HCT116 (cell line): ENCODE data around the gene CHP2. TPM values are rescaled to one million over a fixed set of nuclear protein-coding genes. Genes with fewer than 3 reads are reported as not detected.

Experiments
- ATAC-seq: fragments of 200-7000 bp; cut with Tn5 transposase; 2 replicates; pipeline ENCODE4 v1.9.1; 2020; ENCODE audit warnings: mild to moderate bottlenecking, moderate library complexity
- BruUV-seq: library from RNA; stranded (reverse); fragments of 400-500 nt; replicated peaks from 2 replicates; lab custom pipeline; 2021; lab: Mats Ljungman, UMichigan
- CTCF ChIA-PET: fragments of 300-600 bp; sonication (Branson Sonifier 250); formaldehyde crosslinking; loops from one replicate; lab custom pipeline; 2021; ENCODE audit warnings: antibody characterized with exemption; lab: Charles Lee
- POLR2A ChIA-PET: fragments of 300-600, 350-600 bp; sonication (Branson Sonifier 250); formaldehyde crosslinking; loops from one replicate; lab custom pipeline; 2021; ENCODE audit warnings: antibody characterized with exemption; lab: Charles Lee
- RAD21 ChIA-PET, 2 experiments: fragments of 300-600 bp; sonication (Branson Sonifier 250); formaldehyde crosslinking; loops; one replicate each; lab custom pipeline; 2023; ENCODE audit warnings: low total read pairs in 2 of 2; ENCODE audit not compliant: uncharacterized antibody in 2 of 2, unreplicated experiment in 2 of 2, low non-redundant PET in 1 of 2; lab: Charles Lee
- DNase-seq: peaks from one replicate; pipeline ENCODE4 v3.0.0-alpha.2; 2010; ENCODE audit warnings: low read depth, low spot score
- H2AFZ ChIP-seq: fragments of 200-600 bp; shearing (Covaris generic), sonication (generic); 2 replicates; pipeline ENCODE4 v1.6.1; 2017; ENCODE audit warnings: low read depth, mixed run types, mixed read lengths, antibody characterized with exemption, low read length; ENCODE audit not compliant: poor library complexity, severe bottlenecking
- H3K27ac ChIP-seq: 2 replicates; pipeline ENCODE4 v1.5.1; 2012; ENCODE audit warnings: low read depth, low read length
- H3K27me3 ChIP-seq: fragments of 200-600 bp; sonication (generic); 2 replicates; pipeline ENCODE4 v1.6.1; 2016; ENCODE audit warnings: mixed run types, low read length, mixed read lengths; ENCODE audit not compliant: insufficient read depth
- H3K36me3 ChIP-seq, 2 experiments: fragments of 200-500 bp in 1 of 2; fragments of 200-600 bp in 1 of 2; sonication (Bioruptor generic) in 1 of 2; sonication (generic) in 1 of 2; 2 replicates each; pipeline versions ENCODE4 v1.5.1 to v1.6.1; 2014 to 2016; ENCODE audit warnings: low read length in 2 of 2, inconsistent platforms in 1 of 2, mixed read lengths in 1 of 2, mixed run types in 1 of 2; ENCODE audit not compliant: insufficient read depth in 2 of 2, control insufficient read depth in 1 of 2
- H3K4me1 ChIP-seq, 2 experiments: fragments of 200-600 bp in 1 of 2; sonication (generic) in 1 of 2; 2 replicates each; pipeline versions ENCODE4 v1.5.1 to v1.6.1; 2012 to 2017; ENCODE audit warnings: low read length in 2 of 2, inconsistent platforms in 1 of 2, mild to moderate bottlenecking in 1 of 2, mixed read lengths in 1 of 2, mixed run types in 1 of 2, moderate library complexity in 1 of 2; ENCODE audit not compliant: insufficient read depth in 2 of 2, control insufficient read depth in 1 of 2
- H3K4me2 ChIP-seq: fragments of 200-600 bp; sonication (generic); 2 replicates; pipeline ENCODE4 v1.6.1; 2017; ENCODE audit warnings: mixed run types, low read length, mixed read lengths
- H3K4me3 ChIP-seq, 2 experiments: fragments of 200-600 bp in 1 of 2; sonication (generic) in 1 of 2; replicated peaks in 1 of 2; 2 replicates each; pipeline ENCODE4 v1.5.1; 2011 to 2016; ENCODE audit warnings: low read length in 2 of 2, control low read depth in 1 of 2, low read depth in 1 of 2, mild to moderate bottlenecking in 1 of 2, mixed read lengths in 1 of 2, mixed run types in 1 of 2
- H3K79me2 ChIP-seq: fragments of 200-600 bp; sonication (generic); 2 replicates; pipeline ENCODE4 v1.6.1; 2017; ENCODE audit warnings: mild to moderate bottlenecking, mixed run types, low read length, moderate library complexity, mixed read lengths; ENCODE audit not compliant: insufficient read depth
- H3K9ac ChIP-seq: fragments of 200-600 bp; sonication (generic); 2 replicates; pipeline ENCODE4 v1.6.1; 2016; ENCODE audit warnings: low read length, mixed read lengths
- H3K9me2 ChIP-seq: fragments of 200-600 bp; sonication (generic), shearing (Covaris generic); 2 replicates; pipeline ENCODE4 v1.6.1; 2017; ENCODE audit warnings: mixed run types, mild to moderate bottlenecking, moderate library complexity; ENCODE audit not compliant: insufficient read depth
- H3K9me3 ChIP-seq, 2 experiments: fragments of 200-500 bp in 1 of 2; fragments of 200-600 bp in 1 of 2; sonication (Bioruptor generic) in 1 of 2; sonication (generic) in 1 of 2; 2 replicates each; pipeline ENCODE4 v1.6.1; 2014 to 2017; ENCODE audit warnings: low read length in 2 of 2, mixed read lengths in 2 of 2, inconsistent platforms in 1 of 2, low read depth in 1 of 2, mild to moderate bottlenecking in 1 of 2, mixed run types in 1 of 2, moderate library complexity in 1 of 2; ENCODE audit not compliant: control insufficient read depth in 1 of 2, insufficient read depth in 1 of 2
- H4K20me1 ChIP-seq: fragments of 200-600 bp; sonication (generic), shearing (Covaris generic); 2 replicates; pipeline ENCODE4 v1.6.1; 2017; ENCODE audit warnings: mixed run types, mild to moderate bottlenecking, moderate library complexity; ENCODE audit not compliant: insufficient read depth
- ATF3 ChIP-seq: IDR thresholded peaks from 2 replicates; pipeline ENCODE4 v1.6.1; 2012
- CTCF ChIP-seq, 3 experiments: fragments of 200-600 bp in 1 of 3; sonication (generic) in 1 of 3; IDR thresholded peaks in 2 of 3; conservative IDR thresholded peaks in 1 of 3; 2 replicates each; pipeline ENCODE4 v1.5.1; 2012 to 2017; ENCODE audit warnings: low read depth in 2 of 3, low read length in 2 of 3, antibody characterized with exemption in 1 of 3, borderline replicate concordance in 1 of 3, control low read depth in 1 of 3, mild to moderate bottlenecking in 1 of 3, mixed read lengths in 1 of 3, mixed run types in 1 of 3, moderate library complexity in 1 of 3; ENCODE audit not compliant: insufficient read depth in 1 of 3
- EGR1 ChIP-seq: IDR thresholded peaks from 2 replicates; pipeline ENCODE4 v1.6.1; 2012; ENCODE audit warnings: low read depth
- FOSL1 ChIP-seq: IDR thresholded peaks from 2 replicates; pipeline ENCODE4 v1.6.1; 2012; ENCODE audit warnings: low read depth
- POLR2A ChIP-seq: IDR thresholded peaks from 2 replicates; pipeline ENCODE4 v1.7.0; 2011; ENCODE audit warnings: borderline replicate concordance; ENCODE audit not compliant: insufficient read depth, insufficient read length; ENCODE audit errors: extremely low read depth
- POLR2AphosphoS5 ChIP-seq: IDR thresholded peaks from 2 replicates; pipeline ENCODE4 v1.6.1; 2011; ENCODE audit warnings: mild to moderate bottlenecking, low read depth, low read length, moderate library complexity
- REST ChIP-seq: IDR thresholded peaks from 2 replicates; pipeline ENCODE4 v1.6.1; 2012; ENCODE audit warnings: low read depth
- SIN3A ChIP-seq: IDR thresholded peaks from 2 replicates; pipeline ENCODE4 v1.6.1; 2012; ENCODE audit warnings: low read depth
- SP1 ChIP-seq: IDR thresholded peaks from 2 replicates; pipeline ENCODE4 v1.6.1; 2012; ENCODE audit warnings: low read depth
- TCF7L2 ChIP-seq: IDR thresholded peaks from 2 replicates; pipeline ENCODE4 v1.7.0; 2011; ENCODE audit warnings: borderline replicate concordance, inconsistent platforms; ENCODE audit not compliant: insufficient read depth, insufficient read length; ENCODE audit errors: extremely low read depth
- YY1 ChIP-seq: IDR thresholded peaks from 2 replicates; pipeline ENCODE4 v1.6.1; 2011; ENCODE audit warnings: low read length, low read depth, moderate library complexity, mild to moderate bottlenecking; ENCODE audit not compliant: insufficient replicate concordance; ENCODE audit errors: extremely low read depth
- ZBTB33 ChIP-seq: IDR thresholded peaks from 2 replicates; pipeline ENCODE4 v1.6.1; 2011; ENCODE audit warnings: mild to moderate bottlenecking, low read length, moderate library complexity; ENCODE audit not compliant: insufficient replicate concordance; ENCODE audit errors: extremely low read depth
- intact Hi-C: fragments of 100-400 bp; cut with micrococcal nuclease; formaldehyde crosslinking; loops from 2 replicates; pipeline ENCODE4 v1.10.0; 2022
- total RNA-seq: library from RNA; stranded (reverse); gene quantifications from one replicate; pipeline ENCODE4 v1.2.1, GENCODE V29; 2021; ENCODE audit not compliant: unreplicated experiment

The CHP2 gene
- total RNA-seq, 1 experiment from 2014 or later: not detected

GRCh38 chr16:23771027-23771426, 16.2 kb downstream of the CHP2 start:
- no peak for TF ChIP-seq YY1
- TF ChIP-seq REST: no peak
- TF ChIP-seq FOSL1: no peak
- TF ChIP-seq POLR2AphosphoS5: no peak
- no peak for TF ChIP-seq CTCF (IDR thresholded peaks at IDR 0.05 in 2 of 3, conservative IDR thresholded peaks at IDR 0.05 in 1 of 3; ENCODE audit: borderline replicate concordance in 1 of 3, insufficient read depth in 1 of 3, low read depth in 2 of 3, low read length in 2 of 3)
- no peak for TF ChIP-seq ZBTB33
- TF ChIP-seq POLR2A: no peak
- no peak for TF ChIP-seq EGR1
- TF ChIP-seq SIN3A: no peak
- TF ChIP-seq ATF3: no peak
- TF ChIP-seq TCF7L2: no peak
- TF ChIP-seq SP1: no peak
- Histone ChIP-seq H3K9me3 (no peaks in the 10 kb centered on the region), H3K36me3 (no peaks in the 10 kb centered on the region), H3K79me2 (no peaks in the 10 kb centered on the region), H2AFZ (no peak overlapping the region), H3K4me3 (no peak overlapping the region), H3K4me1 (no peaks in the 10 kb centered on the region), H4K20me1 (no peaks in the 10 kb centered on the region), H3K9me2 (no peaks in the 10 kb centered on the region), H3K27ac (no peak overlapping the region), H3K9ac (no peak overlapping the region), H3K27me3 (peaks cover 6% of the 10 kb centered on the region; the same call in 1 of the 2 replicates), H3K4me2 (no peak overlapping the region)
- no TSS peak for BruUV-seq
- ChIA-PET CTCF (no interaction called here), RAD21 (no interaction called here), POLR2A (no interaction called here)
- intact Hi-C loops: no loop called here
- ATAC-seq (no peak), DNase-seq (no peak)
